ENCODE measurements around the gene ITGA1.
"Not testable (repeated sequence)": the region's sequence is repeated elsewhere in the genome, so short reads cannot be mapped to it uniquely, and the experiment has no call there.

Gene ITGA1

DNA sequence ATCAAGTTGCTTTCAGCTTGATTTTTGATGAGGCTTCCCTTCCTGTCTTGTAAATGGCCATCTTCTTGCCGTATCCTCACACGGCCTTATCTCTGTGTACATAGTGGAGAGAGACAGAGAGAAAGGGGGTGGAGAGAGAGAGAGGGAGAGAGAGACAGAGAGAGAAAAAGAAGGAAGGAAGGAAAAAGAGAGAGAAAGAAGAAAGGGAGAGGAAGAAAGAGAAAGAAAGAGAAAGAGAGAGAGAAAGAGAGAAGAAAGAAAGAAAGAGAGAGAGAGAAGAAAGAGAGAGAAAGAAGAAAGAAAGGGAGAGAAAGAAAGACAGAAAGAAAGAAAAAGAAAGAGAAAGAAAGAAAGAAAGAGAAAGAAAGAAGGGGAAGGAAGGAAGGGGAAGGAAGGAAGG, 46.6 kb downstream of the ITGA1 start:
- DNase-seq = no peak

DNA sequence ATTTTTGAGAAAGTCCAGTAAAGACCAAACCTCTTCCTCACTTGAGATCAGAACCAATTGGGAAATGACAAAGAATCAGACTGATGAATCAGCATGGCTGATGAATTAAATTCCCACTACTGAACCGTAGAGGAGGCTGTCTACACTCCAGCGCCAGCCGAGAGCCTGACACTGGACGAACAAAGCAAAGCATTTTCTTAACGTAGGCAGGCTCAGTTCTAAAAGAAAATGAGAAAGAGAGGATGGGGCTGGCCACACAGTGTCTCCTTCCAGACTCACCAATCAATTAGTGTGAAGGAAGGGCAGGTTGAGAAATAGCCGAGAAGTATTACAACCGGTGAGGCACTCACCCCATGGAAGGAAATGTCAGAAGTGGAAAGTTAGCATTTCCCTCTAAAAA, 49.4 kb downstream of the ITGA1 start:
- peak; percentile 25 for DNase-seq

DNA sequence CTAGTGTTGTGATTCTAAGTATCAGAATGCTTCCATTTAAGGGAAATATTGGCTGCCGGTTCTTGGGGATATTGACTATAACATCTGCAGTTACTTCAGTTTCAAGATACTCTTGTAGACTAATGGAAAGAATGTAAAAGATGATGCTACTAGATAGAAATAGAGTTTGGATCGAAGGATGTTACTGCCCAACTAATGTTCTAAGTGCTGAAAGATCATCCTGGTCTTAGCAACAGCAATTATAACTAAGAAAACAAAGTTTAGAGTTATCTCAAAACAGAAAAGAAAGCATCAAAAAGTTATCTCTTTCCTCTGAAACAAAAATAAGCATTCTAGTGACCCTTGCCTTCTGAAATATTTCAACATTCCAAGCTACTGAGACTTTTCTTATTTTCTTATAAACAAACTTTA, 49.9 kb downstream of the ITGA1 start:
- peak; percentile 48 for DNase-seq

DNA sequence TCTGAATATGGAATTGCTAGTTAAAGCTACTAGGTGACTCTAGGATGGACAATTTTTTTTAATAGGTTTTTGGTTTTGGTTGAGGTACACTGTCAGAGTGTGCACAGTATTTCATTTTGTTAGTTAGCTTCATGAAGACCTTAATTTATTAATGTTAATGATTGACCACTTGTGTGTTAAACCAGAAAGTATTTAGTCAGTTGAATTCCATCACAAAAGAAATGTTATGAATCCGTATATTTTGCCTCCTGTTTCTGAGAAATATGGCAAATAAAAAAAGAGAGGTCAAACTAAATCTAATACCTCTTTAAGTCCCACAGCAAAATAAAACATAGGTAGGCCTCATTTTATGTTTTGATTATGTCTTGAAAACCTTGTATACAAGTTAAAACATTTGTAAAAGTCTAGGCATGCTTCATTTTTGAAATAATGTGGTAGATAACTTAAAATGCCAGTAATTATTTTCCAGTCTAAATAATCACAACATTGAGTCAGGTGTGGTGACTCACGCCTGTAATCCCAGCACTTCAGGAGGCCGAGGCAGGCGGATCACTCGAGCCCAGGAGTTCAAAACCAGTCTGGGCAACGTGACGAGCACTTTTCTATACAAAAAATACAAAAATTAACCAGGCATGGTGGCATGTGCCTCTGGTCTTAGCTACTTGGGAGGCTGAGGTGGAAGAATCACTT, 50.8 kb downstream of the ITGA1 start:
- peak; percentile 26 for DNase-seq

DNA sequence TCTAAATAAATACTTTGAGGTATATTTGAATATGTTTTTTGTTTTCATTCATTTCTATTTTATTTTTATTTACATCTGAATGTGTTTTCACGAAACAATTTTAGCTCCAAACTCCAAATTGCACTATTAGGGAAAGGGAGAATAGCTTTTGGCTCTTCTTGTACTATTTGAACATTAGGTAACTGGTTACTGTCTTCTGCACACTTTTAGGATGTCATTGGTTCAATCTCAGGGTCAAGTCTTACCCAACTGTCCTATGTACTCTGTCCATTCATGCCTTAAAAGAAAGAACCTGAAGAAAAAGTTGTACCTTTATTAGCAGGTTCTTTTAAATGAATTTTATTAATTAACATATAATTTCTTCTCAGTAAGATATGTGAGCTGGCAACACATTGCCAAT, 51.6 kb downstream of the ITGA1 start:
- DNase-seq = no peak

DNA sequence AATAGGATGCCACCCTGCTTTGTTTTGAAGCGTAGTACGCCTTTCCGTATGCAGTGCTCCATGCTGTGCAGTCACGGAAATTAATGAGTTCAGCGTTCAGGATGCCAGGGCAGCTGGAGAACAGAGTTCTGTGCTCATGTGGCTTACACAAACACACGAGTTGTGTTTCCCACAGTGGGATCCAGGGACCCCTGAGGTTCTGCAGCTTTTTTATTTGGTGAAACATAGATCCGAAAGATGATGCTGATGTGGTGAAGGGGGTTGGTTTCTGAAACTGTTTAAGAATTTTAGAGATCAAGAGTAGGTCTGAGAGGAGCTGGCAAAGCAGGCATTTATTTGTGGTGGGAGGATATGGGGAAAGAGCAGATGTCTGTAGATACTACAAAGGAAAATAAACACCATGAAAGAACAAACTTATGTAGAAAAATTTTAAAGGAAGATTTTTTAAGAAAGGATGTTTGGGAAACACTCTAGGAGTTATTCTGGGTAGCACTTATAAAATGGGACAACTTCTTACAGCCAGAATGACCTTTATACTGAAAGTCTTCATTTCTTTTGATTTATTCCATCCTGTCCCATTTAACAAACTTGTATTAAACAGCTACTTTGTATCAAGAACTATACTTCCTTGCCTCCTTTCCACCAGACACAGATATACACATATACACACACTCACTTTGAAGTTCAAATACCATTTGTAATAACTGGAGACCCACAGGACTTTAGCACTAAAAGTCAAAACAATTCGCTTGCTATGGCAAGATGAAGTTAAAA, 52.7 kb downstream of the ITGA1 start:
- peak; percentile 55 for DNase-seq

DNA sequence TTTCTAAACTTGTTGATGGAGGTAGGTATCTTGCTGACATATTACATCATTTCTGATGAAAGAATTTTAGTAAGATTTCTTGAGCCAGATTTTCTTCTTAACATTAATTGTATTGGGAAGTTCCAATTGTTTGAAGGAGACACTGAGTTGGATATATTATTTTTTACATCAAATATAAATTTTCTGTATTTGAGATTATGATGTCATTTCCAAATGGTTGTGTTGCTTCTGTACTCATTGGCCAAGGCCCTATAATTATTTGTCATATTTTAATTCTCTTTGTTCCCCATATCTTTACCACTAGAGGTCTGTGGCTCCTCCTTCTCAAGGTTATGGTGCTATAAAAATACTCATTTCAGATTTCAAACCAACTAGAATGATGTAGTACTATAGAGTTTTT, 53.4 kb downstream of the ITGA1 start:
- no peak for DNase-seq

DNA sequence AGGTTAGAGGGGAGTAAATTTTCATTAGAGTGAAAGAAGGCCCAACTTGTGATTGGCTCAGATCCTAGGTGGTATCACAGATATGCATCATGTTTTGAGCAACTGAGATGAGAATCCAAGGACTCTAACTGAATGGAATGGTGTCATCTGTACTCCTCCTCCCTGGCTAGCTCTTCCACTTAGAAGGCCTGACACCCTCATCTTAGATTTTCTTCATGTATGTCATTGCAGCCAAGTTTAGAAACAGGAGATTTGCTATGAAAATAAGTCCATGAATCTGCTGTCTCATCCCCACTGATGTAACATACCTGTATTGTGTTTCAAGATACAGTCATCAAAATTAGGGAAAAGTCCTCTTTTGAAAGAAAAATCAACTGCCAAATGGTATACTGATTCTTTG, 54.4 kb downstream of the ITGA1 start:
- no peak for DNase-seq

DNA sequence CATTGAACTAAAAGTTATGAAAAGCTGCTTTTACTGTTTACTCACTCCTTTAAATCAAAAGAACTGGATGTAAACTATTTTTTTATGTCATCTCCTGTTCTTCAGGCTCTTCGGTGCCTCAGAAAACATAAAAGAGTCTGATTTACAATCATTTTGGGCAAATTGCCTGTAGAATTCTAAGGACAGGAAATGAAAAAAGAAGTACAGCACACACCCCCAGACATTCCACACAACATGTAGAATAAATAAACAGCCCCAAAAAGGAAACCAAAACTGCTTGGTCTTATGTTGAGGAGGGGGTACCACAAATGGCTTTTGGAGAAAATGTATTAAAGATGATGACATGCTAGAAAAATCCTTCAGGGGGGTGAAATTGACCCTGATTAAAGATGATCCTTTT, 57.2 kb downstream of the ITGA1 start:
- DNase-seq = peak; percentile 46

DNA sequence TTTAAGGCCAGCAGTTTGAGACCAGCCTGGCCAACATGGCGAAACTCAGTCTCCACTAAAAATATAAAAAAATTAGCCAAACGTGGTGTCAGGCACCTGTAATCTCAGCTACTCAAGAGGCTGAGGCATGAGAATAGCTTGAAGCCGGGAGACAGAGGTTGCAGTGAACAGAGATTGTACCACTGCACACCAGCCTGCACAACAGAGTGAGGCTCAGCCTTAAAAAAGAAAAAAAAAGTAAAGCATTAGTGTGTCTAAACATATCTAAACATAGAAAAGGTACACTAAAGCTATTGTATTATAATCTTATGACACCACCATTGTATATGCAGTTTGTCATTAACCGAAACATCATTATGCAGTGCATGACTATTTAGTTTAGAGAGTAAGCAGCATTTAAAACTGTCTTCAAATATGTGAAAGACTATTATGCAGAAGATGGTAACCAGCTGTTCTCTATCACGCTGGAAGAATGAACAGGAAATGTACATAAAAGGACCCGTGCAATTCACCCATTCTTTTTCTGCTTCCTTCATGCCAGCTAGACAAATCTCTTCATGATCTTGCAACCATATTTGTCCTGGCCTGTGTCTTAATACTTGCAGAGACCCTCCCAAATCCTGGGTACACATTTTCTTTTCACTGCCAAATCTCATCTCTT, 58.6 kb downstream of the ITGA1 start:
- peak; percentile 27 for DNase-seq

DNA sequence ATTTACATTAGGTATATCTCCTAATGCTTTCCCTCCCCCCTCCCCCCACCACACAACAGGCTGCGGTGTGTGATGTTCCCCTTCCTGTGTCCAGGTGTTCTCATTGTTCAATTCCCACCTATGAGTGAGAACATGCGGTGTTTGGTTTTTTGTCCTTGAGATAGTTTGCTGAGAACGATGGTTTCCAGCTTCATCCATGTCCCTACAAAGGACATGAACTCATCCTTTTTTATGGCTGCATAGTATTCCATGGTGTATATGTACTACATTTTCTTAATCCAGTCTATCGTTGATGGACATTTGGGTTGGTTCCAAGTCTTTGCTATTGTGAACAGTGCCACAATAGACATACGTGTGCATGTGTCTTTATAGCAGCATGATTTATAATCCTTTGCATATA, 61.0 kb downstream of the ITGA1 start:
- not testable (repeated sequence) for DNase-seq

DNA sequence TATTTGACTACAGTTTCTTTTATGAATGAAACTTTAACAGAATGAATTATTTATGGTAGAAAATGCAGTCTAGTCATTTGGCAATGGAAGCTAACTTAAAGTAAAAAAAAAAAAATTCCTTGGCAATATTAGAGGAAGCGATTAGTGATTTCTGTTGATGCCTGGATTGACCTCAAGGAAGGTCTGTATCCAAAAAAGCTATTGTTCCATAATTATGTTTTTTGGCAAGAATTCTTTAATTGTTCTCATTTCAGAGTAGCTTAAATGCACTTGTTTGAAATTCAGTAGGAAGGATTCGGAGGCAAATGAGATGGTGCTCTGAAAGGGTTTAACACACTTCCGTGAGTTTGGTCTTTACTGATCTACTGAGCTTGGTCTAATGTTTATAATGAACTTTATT, 61.8 kb downstream of the ITGA1 start:
- DNase-seq = no peak

DNA sequence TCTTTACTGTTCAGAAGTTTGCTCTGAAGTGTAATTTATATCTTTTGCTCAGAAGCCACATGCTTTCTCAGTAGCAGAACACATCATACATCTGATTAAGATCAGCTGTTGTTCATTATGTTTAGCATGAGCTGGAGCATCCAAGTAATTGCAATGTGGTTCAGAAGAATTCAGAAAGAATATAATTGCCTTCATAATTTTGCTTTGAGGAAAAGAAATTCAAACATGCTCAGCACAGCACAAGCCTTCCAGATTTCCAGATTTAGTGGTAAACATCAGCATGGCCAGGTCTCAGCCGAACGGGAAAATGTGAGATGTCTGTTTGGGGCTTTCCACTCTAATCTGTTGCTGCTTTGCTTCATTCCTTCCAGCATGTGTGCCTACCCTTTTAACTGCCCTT, 65.9 kb downstream of the ITGA1 start:
- DNase-seq = no peak

DNA sequence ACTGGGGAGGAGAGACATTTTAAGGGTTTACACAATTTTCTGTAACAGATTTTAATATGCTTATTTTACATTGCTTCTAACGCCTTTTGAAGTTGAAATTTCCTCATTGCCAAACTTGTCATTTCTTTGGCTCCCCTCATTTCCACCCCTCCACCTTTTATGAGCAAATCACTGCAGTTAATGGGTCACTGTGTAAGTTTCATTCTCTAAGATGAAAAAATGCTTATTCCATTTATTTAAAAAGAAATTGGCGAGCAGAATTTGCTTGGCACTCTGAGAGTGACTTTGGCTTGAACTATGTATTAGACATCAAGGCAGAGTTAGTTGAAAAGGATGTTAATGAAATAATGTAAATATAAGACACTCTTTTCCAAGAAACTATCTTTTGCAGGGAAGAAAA, 66.6 kb downstream of the ITGA1 start:
- DNase-seq = no peak

DNA sequence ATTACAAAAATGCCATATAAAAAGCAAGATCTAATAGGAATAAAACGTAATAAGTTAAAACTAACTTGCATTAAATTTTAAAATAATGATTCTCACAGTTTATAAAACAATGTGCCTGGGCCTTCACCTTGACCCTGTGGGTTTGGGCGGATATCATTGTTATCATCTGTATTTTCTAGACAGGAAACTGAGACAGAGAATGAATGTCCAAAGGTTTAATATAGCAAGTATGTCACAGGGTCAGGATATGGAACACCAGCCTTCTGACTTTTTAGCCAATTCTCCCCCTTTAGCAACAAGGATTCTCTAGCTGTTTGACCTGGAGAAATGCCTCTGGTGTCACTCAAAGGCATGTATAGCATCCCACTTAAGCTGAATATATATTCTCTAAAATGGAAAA, 67.2 kb downstream of the ITGA1 start:
- no peak for DNase-seq

DNA sequence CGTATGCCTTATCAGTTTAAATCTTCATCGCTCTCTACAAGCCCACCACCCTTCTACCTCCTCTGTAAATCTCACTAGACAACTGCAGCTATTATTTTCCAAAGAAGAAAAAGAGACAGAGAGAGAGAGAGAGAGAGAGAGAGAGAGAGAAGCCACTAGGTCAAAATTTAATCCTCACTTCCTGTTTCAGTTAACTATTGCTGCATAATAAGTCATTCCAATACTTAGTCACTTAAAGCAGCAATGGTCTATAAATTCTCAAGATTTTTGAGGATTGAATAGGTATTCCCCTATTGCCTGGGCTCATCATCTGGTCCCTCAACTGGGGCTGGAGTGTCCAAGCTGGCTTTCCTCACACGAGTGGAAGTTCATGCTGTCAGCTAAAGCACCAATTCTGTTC, 68.8 kb downstream of the ITGA1 start:
- peak; percentile 83 for DNase-seq

DNA sequence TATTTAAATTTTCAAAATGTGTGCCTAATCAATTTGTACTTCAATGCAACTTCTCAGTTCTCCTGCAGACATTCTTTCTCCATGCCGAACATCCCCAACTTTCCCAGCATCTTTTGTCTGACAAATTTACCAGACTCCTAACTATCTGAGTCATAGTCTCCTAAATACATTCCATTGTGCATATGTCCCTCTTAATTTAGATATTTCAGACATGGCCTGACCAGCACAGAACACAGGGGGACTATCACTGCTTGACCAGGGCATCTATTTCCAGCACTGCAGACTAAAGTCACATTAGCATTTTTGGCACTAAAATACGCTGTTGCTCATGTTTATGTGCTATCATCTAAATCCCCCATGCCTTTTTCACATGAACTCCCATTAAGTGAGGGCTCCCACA, 71.9 kb downstream of the ITGA1 start:
- peak; percentile 95 for DNase-seq

DNA sequence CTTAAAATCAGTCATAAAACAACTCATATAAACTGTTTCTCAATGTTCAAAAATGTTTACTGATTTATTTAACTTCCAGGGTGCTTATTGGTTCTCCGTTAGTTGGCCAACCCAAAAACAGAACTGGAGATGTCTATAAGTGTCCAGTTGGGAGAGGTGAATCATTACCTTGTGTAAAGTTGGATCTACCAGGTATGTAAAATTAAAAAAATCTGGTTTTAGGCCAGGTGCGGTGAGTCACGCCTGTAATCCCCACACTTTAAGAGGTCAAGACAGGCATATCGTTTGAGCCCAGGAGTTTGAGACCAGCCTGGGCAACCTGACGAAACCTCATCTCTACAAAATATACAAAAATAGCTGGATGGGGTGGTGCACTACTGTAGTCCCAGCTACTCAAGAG, 73.7 kb downstream of the ITGA1 start:
- no peak for DNase-seq

DNA sequence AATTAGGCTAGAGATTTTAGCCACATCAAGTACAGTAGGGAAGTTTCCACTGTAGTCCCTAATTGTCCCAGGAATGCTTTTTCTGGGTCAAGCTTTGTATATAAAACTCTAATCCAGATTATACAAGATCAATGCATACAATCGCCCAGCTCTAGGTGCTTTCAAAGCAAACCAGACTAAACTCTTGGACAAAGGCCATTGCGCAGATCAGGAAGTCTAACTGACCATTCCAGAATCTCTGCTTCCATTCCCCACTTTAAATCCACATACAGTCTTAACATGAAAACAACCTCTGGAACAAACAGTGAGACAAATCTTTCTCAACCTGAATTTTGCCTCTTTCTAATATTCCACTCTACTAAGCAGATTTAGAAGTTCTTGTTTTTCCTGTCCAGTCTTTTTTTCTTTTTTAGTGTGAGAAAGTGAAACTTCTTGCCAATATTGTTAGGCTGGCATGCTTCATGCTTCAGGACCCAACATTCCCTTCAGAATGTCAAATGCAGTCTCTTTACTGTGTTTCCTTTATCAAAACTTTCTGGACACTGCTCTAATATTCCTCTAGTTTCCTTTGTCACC, 76.1 kb downstream of the ITGA1 start:
- DNase-seq = peak; percentile 20

DNA sequence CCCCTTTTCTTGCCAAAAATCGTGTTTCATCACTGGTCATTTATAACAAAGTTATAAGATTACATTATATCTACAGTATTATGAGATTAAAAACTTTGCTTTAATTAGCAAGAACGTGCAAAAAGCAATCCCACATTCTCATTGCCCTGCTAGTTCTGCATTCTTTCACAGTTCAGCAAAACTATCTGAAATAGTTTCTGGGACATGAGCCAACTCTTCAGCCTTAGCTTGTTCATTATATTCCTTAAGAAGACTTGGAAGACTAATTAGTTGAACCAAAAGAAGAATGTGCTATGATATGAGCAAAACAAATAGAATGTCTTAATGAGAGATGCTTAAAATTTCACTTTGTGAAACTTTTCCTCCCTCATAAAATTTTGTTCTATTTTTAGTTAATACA, 76.7 kb downstream of the ITGA1 start:
- peak; percentile 82 for DNase-seq

DNA sequence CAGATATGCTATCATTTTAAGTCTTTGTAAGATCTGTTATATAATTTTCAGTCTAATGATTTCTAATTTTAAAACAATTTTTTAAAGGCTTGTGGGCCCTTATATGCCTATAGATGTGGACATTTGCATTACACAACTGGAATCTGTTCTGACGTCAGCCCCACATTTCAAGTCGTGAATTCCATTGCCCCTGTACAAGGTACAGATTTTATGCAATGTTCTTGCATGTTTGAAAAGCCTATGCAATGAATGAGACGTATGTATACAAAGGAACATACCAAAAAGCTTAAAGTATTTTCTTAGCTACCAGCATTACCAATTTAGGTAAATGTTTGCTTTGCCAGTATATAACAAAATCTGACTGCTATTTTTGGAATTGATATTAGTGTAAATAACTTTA, 77.2 kb downstream of the ITGA1 start:
- peak; percentile 92 for DNase-seq

DNA sequence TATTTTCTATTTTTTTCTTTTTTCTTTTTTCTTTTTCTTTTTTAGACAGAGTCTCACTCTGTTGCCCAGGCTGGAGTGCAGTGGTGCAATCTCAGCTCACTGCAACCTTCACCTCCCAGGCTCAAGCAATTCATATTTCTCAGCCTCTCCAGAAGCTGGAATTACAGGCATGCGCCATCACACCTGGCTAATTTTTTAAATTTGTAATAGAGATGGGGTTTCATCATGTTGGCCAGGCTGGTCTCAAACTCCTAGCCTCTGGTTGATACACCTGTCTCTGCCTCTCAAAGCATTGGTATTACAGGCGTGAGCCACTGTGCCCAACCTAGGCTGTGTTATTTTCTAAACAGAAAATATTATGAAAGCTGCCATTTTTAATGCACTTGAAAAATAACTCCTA, 78.3 kb downstream of the ITGA1 start:
- not testable (repeated sequence) for DNase-seq

DNA sequence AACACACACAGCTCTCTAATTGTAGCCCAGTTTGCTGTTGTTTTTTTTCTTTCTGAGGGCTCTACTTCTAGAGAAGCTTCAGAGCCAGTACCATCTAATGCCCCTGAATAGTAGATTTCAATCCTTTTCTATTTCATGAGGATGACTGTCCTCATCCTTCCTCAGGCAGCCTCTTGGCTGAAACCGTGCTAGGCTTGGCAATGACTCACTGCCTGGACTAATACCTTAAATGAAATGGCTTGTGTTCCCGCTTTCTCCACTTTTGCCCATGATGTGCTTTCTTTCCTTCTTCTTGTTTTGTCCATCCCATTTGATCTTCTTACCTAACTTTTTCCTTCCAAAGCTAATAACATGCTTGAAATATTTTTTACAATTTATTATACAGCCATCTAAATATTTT, 80.1 kb downstream of the ITGA1 start:
- peak; percentile 47 for DNase-seq

DNA sequence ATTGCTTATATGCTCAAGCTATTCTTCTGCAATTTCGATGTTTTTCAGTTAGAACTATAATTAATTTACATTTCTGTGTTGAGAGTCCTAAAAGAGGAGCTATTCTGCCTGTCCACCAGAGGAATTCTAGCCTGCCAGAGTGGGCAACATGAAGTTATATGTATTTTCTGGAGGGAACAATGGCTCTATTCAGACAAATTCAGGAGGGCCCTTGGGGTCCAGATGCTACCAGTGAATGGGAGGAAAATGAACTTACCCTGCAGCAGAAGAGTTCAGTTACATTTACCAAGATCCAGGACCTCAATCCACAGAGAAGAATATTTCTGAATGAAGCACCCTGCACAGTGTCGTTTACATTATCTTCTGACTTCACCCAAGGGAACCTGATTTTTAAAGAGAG, 80.7 kb downstream of the ITGA1 start:
- DNase-seq = no peak

Data from fibroblast of skin of back (primary cell).